GM19238 (cell line): Measurements from ENCODE around the gene UNC5B.
"Not testable (repeated sequence)": the region's sequence is repeated elsewhere in the genome, so short reads cannot be mapped to it uniquely, and the experiment has no call there.

Source experiments
- DNase-seq: peaks from one replicate; pipeline ENCODE4 v3.0.0; 2011; ENCODE audit warnings: low spot score; ENCODE audit not compliant: insufficient read length

Gene UNC5B

DNA sequence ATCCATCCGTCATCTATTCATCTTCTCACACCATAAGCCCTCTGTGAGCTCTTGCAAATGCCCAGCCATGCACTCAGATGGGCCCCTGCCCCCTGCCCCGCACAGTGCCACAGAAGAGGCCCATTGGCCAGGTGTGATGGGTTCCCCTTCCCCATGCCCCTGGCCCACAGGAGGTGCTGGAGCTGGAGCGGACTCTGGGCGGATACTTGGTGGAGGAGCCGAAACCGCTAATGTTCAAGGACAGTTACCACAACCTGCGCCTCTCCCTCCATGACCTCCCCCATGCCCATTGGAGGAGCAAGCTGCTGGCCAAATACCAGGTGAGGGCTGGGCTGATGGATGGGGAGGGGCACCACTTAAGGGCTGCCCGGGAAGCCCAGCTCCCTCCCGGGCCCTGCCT, 83.3 kb downstream of the UNC5B start:
- DNase-seq = no peak

DNA sequence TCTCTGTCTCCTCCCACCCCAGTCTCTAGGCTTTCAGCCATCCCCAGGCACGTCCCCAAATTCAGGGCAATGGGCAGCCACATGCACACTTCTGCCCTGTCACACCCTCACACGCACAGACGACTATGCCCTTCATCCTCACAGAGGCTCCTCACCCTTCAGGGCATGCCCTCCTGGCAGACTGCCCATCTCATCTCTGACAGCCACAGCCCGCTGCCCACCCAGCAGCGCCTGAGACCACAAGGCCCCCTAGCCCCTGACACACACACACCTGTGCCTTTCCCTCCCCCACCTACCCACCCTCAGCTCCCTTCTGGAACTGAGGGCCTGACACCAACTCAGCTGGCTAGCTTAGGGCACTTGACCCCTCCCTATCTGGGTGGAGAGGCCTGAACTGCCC, 83.7 kb downstream of the UNC5B start:
- no peak for DNase-seq

DNA sequence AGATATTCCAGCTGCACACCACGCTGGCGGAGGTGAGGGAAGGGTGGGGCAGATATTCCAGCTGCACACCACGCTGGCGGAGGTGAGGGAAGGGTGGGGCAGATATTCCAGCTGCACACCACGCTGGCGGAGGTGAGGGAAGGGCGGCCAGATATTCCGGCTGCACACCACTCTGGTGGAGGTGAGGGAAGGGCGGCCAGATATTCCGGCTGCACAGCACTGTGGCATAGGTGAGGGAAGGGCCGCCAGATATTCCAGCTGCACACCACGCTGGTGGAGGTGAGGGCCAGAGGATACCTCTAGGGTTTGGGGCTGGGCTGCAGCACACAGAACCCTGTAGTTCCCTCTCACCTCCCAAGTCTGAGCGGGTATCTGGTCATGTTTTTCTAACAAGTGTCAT, 84.4 kb downstream of the UNC5B start:
- not testable (repeated sequence) for DNase-seq

DNA sequence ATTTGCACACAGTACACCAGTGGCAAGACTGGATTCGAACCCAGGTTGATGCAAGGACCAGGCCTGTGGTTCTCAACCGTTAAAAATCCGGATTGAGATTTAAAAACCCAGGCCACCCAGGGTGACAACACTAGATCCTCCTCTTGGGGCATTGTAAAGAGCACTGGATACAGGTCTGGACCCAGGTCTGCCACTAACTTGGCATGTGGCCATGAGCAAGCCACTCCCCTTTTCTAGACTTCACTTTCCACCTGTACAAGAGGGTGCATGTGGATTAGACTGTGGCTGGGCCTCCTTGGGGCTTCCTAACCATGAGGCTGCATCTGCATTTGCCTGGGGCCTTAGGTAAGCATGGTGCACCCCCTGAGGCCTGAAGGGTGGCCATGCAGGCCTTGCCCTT, 85.0 kb downstream of the UNC5B start:
- no peak for DNase-seq

DNA sequence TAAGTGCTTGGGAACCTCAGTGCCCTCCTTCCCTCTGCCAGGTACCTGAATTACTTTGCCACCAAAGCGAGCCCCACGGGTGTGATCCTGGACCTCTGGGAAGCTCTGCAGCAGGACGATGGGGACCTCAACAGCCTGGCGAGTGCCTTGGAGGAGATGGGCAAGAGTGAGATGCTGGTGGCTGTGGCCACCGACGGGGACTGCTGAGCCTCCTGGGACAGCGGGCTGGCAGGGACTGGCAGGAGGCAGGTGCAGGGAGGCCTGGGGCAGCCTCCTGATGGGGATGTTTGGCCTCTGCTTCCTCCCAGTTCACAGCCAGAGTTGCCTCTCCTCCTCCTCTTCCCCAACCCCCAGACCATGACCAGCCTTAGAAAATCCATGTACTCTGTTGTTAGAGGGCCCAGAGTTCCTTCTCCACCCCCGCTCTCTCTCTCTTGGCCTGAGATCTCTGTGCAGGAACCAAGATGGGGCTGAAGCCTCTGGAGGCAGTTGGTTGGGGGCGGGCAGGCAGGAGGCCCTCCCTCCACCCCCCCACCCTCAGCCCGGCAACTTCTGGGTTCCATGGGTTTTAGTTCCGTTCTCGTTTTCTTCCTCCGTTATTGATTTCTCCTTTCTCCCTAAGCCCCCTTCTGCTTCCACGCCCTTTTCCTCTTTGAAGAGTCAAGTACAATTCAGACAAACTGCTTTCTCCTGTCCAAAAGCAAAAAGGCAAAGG, 86.9 kb downstream of the UNC5B start:
- no peak for DNase-seq

DNA sequence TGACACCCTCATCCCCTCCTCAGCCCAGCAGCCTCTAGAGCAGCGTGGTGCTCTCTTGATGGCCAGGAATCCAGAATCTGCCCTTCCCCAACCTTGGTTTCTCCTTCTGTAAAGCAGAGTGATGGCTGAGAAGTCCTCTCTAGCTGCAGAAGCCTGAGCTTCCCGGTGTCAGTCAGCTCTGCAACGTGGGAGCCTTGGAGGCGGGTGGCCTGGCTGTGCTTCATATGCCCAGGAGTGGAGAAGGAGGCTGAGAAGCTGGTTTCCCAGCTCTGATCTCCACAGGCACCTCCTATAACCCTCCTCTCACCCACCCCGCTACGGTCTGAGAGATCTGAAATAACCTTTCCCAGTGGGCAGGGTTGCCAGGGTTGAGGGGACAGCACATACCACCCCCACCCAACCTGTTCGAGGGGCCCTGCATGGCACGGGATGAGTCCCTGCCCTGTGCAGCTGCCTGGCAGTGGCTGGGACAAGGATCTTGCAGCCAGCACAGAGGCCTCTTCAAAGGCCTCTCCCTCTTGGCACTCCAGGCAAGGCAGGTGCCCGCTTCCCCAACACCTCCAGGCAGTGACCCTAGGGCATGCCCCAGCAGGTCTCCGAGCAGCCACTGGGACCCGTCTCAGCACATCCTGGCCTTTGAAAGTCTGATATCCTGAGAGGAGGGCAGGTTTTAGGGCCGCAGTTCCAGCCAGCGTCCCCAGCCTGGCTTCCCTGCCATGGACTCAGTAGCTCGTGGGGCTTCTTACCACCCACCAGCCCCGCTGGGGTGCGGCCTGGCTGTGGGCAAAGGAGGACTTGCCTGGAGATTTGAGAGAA, 88.4 kb downstream of the UNC5B start:
- no peak for DNase-seq

DNA sequence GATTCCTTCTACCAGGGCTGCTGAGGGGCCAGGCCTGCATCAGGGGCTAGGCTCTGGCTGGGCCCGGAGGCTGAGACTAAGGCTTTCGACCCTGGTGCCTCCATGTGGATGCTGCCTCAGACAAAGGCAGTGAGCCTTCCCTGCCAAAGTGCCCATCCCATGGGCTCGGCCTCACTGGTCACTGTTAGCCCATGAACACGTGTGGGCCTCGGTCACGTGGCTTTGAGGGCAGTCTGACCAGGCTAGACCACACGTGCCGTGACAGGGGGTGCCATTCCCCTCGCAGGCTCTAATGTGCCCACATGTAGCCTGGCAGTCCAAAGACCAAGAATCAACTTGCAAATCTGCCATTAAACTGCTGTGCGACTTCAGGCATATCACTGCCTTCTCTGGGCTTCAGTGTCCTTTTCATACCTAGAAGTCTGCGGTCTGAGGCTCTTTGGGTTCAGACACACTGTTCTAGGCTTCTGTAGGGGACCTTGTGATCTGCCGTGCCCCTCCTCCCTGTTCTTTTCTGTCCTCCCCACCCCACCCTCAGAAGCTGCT, 89.1 kb downstream of the UNC5B start:
- DNase-seq = no peak

DNA sequence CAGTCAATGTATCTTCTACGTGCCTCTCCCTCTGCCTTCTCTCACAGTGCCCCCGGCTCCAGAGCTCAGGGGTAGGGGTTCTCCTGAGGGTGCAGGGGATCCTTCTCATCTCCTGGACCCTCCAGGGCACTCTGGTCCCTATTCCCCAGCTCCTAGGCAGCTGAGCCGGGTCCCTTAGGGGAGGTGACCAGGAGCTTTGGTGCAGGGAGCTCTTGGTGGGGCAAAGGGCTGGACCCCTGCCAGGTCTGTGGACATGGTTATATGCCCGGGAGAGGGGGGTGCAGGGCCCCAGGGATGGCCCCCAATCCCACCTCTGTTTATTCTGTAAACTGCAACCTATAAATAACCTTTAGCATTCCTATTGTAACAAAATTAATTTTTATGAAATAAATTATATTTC, 90.1 kb downstream of the UNC5B start:
- DNase-seq = no peak

DNA sequence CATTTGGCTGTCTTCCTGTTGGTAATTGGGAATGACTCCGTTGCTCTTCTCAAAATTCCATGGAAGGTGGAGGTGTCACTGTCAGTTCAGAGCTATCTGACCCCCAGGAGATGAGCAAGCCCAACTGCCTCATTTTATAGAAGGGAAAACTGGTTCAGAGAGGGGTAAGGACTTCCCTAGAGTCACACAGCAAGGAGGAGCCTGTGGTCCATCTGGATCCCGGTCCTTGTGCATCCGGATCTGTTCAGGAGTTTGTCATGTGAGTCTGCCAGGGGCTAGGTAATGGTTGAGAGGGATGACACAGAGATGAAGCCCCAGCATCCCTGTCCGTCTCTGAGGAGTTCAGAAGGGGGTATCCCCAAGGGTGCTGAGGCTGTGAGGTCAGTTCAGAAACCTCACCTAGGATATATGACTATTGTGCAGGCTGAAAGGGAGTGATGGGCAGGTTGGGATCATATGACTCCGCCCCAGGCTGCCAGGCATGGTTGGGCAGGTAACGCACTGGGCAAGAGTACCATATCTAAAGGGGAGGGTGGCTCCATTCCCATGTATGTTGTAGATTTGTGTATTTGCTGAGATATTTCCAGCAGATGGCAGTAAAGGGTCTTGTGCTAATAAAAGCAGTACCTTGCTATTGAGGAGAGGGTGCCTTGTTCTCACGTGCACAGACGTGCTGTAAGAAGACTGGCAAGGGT, 90.7 kb downstream of the UNC5B start:
- peak; percentile 39 for DNase-seq

DNA sequence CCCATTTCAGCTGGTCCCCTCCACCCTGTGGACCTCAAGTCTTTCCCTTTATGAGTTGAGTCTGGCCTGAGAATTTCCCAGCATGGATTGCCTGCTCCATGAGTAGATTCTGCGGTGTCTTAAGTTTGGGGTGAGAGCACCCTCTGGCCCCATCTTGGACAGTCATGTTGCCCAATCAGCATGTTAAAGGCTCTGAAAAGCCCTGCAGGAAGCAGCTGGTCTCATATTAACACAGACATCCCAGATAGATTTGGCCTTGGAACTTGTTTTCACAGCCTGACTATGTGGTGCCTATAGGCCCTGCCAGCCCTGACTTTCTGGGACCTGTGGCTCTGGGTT, 91.2 kb downstream of the UNC5B start:
- no peak for DNase-seq

DNA sequence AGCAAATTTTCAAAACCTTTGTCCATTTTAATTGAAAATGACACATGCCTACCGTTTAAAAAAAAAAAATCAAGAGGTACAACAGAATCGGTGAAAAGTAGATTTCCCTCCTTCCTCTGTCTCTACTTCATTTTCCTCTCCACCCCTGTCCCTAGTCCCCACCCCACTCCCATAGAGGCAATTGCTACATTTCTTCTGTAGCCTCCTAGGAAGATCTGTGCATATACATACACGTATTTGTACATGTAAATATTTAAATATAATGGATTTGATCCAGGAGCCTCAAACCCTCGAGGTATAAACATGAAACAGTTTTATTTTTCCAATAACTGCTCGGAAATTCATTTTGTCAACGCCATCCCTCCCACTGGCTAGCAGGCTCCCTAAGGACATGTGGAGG, 92.5 kb downstream of the UNC5B start:
- no peak for DNase-seq

DNA sequence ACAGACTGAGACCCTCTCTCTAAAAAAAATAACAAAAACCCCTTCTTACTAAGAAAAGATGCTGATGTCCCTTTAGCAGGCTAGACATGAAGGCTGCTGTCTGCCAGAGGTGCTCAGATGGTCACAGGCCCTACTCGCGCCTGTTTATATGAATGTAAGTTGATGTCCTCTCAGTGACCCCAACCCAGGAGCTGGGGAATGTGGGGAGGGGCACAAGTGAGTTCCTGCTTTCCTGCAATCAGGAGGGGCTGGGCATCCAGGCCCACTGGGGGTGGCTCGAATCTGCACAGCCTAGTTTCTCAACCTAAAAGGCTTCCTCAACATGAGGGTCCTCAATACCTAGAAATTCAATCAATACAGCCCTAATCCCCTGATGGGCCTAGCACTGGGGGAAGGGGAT, 94.6 kb downstream of the UNC5B start:
- no peak for DNase-seq

DNA sequence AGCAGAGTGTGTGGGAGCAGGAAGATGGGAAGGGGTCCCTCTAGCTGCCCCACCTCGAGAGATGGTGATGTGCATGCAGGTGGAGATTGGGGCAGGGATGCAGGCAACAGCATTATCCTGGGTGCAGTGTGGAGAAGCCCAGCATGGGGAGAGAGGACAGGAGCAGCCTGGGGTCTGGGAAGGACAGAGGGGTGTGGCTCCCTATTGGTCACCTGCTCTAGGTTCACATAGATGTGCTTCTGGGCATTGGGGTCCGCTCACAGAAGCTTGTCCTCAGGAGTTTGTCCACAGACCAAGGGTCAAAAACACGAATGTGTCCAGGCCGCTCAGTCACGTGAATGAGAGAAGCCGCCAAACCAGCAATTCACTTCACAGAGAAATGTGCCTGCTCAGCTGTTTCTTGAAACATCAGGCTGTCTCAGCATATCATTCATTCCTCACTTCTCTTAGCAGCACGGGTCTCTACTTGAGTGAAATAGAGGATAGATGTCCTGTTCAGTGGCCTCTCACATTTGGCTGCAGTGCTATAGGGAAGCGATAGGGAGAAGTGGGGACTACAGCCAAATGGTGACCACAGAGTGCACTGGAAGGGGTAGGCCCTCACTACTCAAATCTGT, 95.2 kb downstream of the UNC5B start:
- no peak for DNase-seq

DNA sequence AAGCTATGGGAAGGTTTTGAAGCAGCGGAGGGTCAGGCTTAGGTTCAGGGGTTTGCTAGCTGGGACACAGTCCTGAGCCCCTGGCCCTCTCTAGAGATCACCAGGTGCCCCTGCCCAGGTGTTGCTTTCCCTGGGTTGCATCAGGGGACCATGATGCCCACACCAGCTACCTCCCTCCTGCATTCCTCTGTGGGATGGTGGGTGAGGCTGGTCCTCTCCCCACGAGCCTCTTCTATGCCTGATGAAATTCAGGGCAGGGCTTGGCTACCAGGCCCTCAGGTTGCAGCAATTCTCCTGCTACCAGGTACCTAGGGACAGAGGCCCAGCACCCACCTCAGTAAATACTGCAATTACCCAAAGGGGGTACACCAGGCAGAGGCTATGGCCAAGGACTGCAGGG, 95.9 kb downstream of the UNC5B start:
- no peak for DNase-seq

DNA sequence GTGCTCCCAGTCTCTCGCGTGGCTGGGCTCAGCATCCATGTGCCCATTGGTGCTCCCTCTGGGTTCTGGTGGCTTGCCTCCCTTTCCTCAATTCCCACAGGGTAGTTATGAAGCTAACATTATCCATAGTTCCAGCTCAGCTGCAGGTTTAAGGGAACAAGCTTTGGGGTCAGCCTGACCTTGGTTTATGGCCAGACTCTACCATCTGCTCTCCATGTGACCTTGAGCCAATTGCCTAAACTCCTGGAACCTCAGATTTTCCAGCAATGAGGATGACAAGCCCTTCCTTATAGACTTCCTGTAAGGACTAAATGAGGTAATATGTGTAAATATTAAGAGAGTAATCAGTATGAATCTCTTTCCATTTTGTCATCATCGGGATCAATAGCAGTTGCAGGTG, 96.6 kb downstream of the UNC5B start:
- DNase-seq = no peak

DNA sequence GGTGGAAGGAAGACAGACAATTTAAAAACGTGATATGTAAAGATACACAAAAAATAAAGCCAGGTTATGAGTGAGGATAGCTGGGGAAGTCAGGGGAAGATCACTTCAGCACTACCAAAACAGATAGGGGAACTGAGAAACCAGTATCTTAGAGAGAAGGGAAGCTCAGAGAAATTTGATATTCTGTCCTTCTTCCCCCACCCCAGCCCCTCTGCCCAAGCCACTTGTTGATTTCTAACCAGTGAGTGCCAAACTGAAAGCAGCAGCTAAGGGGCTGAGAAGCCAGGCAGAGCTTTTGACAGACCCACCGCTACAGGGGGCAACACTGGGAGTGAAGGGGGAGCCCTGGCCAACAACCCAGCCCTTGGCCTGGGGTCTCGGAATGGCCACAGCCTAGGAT, 97.5 kb downstream of the UNC5B start:
- no peak for DNase-seq

DNA sequence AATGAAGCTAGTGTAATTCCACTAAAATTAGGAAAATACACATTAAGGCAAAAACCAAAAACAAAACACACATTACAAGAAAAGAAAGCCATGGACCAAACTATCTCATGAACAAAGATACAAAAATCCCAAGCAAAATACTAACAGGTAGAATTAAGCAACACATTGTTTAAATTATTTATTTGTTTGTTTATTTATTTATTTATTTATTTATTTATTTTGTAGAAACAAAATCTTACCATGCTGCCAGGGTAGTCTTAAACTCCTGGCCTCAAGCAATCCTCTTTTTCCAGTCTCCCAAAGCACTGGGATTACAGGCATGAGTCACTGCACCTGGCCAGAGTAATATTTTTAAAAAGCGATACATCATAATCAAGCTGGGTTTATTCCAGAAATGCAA, 99.8 kb downstream of the UNC5B start:
- no peak for DNase-seq

DNA sequence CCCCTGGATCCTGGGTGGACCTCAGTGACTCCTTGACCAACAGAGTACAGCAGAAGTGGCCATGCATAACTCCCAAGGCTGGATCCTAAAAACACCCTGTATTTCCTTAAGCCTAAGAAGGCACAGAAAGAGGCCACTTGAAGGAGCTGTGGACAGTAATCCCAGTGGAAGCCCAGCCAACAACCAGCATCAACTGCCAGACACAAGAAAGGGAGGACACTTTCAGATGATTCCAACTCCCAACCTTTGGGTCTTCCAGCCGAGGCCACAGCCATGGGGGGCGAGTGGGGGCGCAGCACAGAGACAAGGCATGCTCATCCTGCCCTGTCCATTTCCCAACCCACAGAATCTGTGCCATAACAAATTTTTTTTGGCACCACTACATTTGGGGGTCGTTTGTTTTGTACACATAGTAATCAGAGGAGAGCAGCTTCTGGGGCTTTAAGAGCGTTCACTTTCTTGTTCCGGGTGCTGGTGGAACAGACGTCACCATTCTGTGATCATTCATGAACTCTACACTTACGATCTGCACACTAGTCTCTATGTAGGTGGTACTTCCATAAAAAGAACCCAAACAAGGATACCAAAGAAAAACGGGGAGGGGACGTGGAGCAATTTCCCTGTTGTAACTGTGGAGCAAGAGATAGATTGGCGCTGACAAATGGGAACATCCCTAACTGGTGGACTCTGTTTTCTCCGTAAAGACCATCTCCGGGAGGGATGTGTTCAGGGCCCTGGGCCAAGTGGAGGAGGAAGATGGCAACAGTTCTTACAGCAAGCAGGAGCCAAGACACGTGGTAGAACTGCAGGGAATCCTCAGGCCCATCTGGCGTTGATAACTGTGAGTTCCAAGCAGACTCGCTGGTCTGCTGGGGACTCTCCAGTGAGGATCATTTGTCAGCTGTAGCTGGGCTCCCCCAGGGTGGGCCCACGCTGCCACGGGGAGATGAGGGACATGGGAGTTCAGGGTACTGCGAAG, 100.7 kb downstream of the UNC5B start:
- DNase-seq = no peak

DNA sequence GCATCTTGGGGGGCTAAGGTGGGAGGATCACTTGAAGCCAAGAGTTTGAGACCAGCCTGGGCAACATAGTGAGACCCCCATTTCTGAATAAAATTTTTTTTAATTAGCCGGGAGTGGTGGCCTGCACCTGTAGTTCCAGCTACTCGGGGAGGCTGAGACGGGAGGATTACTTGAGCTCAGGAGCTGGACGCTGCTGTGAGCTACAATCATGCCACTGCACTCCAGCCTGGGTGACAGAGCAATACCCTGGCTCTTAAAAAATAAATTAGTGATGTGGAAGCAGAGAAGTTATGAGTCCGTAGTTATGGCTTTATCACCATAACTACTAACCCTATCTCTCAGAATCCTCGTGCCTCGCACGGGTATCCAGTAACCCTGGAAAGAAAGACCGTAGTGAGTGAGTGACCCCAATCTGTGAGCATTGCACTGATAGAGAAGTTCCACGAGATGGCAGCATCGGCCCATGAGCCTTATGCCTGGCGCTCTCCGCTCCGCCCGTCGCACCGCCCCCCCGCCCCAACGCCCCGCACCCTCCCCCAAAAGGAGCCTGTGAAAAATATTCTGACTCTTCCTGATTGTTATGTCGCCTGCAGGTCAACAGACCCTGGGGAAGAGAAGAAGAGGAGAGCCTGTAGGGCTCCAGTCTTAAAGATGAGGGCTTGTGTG, 101.8 kb downstream of the UNC5B start:
- DNase-seq = peak; percentile 51

DNA sequence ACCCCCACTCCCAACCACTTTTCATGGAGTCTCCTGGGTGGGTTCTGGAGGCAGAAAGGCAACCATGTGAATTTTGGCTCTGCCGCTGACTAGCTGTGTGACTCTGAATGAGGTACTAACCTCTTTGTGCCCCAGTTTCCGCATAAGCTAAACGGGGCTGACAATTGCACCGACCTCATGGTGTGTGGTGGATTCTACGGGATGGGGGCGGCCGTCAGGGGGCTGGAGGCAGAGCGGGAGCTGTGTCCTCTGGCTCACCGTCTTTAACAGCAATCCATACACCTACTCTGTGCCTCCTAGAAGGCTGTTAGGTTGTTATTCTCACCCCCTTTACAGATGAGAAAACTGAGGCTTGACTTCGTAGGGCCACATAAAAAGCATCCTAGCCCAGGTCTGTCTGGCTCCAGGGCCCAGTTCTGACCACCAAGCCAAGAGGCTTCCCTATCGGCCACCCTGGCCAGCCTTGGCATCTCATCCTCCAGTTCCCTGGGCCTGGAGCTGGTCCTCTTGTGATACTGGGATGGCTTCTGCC, 102.4 kb downstream of the UNC5B start:
- no peak for DNase-seq
